ENCODE results near the gene ZNF641. TPM values are rescaled to one million over a fixed set of nuclear protein-coding genes. Genes with fewer than 3 reads are reported as not detected.

Gene ZNF641
- total and polyA plus RNA-seq, 2 of the 13 experiments (the other 11 are each of a cell fraction or from before 2014, with no cell fraction given), result 4.4 to 6.6 TPM

GRCh38 chr12:48374164-48374563 lies 23.4 kb upstream of the ZNF641 start:
- DNase-seq (ENCODE audit: low spot score) (no peak), FAIRE-seq (no peak), ATAC-seq (no peak)
- no peak overlapping the region for H3K27ac ChIP-seq (ENCODE audit: extremely low read length, insufficient read depth, low read length)
- H3K4me2 ChIP-seq (ENCODE audit: low read depth, low read length), result no peak overlapping the region
- no TSS peak for BruUV-seq (replicated peaks)
- H3K4me1 ChIP-seq (ENCODE audit: insufficient read depth, low read length), result no peaks in the 10 kb centered on the region
- no peaks in the 10 kb centered on the region for H3K27me3 ChIP-seq (ENCODE audit: control insufficient read depth in 1 of 2, insufficient read depth in 2 of 2, low read length in 2 of 2)
- TF ChIP-seq ZNF512B (CRISPR knock-in tag; IDR thresholded peaks at IDR 0.05; ENCODE audit: borderline replicate concordance) (no peak), PRPF4 (IDR thresholded peaks at IDR 0.05; ENCODE audit: low read depth, low read length, poor library complexity, severe bottlenecking) (no peak), ZBTB1 (CRISPR knock-in tag; IDR thresholded peaks at IDR 0.05; ENCODE audit: borderline replicate concordance) (no peak), PRDM4 (CRISPR knock-in tag; IDR thresholded peaks at IDR 0.05; ENCODE audit: borderline replicate concordance) (no peak), MYC (CRISPR knock-in tag; IDR thresholded peaks at IDR 0.05; ENCODE audit: borderline replicate concordance) (no peak), REXO4 (CRISPR knock-in tag; IDR thresholded peaks at IDR 0.05; ENCODE audit: borderline replicate concordance) (no peak), POGZ (CRISPR knock-in tag; IDR thresholded peaks at IDR 0.05) (no peak), ATF7-NPFF (CRISPR knock-in tag; IDR thresholded peaks at IDR 0.05; ENCODE audit: low read depth) (no peak), ZXDC (CRISPR knock-in tag; IDR thresholded peaks at IDR 0.05) (no peak), ZSCAN22 (CRISPR knock-in tag; IDR thresholded peaks at IDR 0.05) (no peak)
- H4K20me1 ChIP-seq (ENCODE audit: insufficient read depth, low read length), result no peaks in the 10 kb centered on the region
- no peaks in the 10 kb centered on the region for H3K79me2 ChIP-seq (ENCODE audit: insufficient read depth, low read length)
- intact Hi-C loops (cut with micrococcal nuclease; ENCODE audit: unreplicated experiment) (no loop called here), in situ Hi-C loops (cut with HindIII; ENCODE audit: extremely low pct_ligation_motif_present, low pct_unique_long_range_greater_than_20kb) (no loop called here)
- no peak overlapping the region for H2AFZ ChIP-seq (ENCODE audit: low read length)
- H3K9me3 ChIP-seq (ENCODE audit: low read length), result no peaks in the 10 kb centered on the region
- ChIA-PET POLR2A (no interaction called here), CTCF (ENCODE audit: low intra/inter-chr PET ratio, low total read pairs) (no interaction called here)
- H3K9ac ChIP-seq (ENCODE audit: insufficient read depth, low read depth, low read length), result no peak overlapping the region
- H3K36me3 ChIP-seq (replicated peaks in 1 of 2; ENCODE audit: control insufficient read depth in 1 of 2, insufficient read depth in 2 of 2, low read length in 2 of 2), result no peaks in the 10 kb centered on the region
- H3K4me3 ChIP-seq (replicated peaks in 1 of 3; ENCODE audit: insufficient read depth in 1 of 3, low read depth in 2 of 3, low read length in 3 of 3), result no peak overlapping the region

Measured in HepG2 (cell line).